Astrocyte of the cerebellum (primary cell): ENCODE results near the gene AJAP1.
"Not testable (repeated sequence)": the region's sequence is repeated elsewhere in the genome, so short reads cannot be mapped to it uniquely, and the experiment has no call there.

Experiments used
- DNase-seq: peaks from one replicate; pipeline ENCODE4 v3.0.0-alpha.2; 2011; ENCODE audit warnings: low read depth
- H3K4me3 ChIP-seq: 2 replicates; pipeline ENCODE4 v1.5.1; 2011; ENCODE audit warnings: mild to moderate bottlenecking, low read depth, low read length, moderate library complexity
- in situ Hi-C: cut with HindIII; loops from 2 replicates; pipeline ENCODE4 v1.10.0; 2017; ENCODE audit warnings: low sequenced_read_pairs
- TF ChIP-seq, protein P1 (sequence below): IDR thresholded peaks from 2 replicates; pipeline ENCODE4 v1.5.1; 2012; ENCODE audit warnings: low read length, low read depth, moderate library complexity, mild to moderate bottlenecking; ENCODE audit errors: missing control alignments

AJAP1 gene

DNA sequence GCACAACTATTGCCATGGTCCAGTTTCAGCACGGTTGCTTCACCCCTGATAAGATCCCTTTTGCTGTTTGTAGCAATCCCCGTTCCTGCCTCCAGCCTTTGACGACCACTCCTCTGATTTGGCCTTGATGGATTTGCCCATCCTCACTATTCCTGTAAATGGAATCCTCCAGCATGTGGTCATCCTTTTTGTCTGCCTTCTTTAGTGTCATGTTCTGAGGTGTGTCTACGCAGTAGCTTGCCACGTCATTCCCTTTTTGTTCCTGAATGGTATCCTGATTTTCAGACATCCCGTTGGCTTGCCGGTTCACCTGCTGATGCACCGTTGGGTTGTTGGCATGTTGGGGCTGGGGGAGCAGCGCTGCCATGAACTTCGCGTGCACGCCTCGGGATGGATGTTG is 7.8 kb downstream of the AJAP1 start:
- DNase-seq, result no peak
- TF ChIP-seq, protein P1, sequence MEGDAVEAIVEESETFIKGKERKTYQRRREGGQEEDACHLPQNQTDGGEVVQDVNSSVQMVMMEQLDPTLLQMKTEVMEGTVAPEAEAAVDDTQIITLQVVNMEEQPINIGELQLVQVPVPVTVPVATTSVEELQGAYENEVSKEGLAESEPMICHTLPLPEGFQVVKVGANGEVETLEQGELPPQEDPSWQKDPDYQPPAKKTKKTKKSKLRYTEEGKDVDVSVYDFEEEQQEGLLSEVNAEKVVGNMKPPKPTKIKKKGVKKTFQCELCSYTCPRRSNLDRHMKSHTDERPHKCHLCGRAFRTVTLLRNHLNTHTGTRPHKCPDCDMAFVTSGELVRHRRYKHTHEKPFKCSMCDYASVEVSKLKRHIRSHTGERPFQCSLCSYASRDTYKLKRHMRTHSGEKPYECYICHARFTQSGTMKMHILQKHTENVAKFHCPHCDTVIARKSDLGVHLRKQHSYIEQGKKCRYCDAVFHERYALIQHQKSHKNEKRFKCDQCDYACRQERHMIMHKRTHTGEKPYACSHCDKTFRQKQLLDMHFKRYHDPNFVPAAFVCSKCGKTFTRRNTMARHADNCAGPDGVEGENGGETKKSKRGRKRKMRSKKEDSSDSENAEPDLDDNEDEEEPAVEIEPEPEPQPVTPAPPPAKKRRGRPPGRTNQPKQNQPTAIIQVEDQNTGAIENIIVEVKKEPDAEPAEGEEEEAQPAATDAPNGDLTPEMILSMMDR, result no peak
- in situ Hi-C loops, result no loop called here
- no peak overlapping the region for H3K4me3 ChIP-seq

DNA sequence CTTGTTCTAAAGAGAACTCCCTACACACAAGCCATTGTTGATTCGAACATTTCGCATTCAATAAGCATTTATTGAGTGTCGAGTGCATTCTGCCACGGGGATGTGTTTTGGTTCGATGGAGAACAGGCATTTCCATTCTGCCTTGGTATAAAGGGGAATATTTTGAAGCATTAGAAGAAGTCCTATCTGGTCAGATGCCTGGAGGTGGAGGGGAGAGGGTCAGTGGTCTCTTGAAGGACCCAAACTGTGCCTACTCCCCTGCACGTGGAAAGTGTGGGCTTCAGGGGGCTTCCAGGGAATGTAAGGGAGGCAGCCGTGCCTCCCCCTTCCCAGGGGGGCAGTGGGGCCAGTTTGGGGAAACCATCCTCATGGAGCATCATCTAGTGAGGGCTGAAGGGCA is 8.3 kb downstream of the AJAP1 start:
- no peak for DNase-seq
- TF ChIP-seq, protein P1, result no peak
- H3K4me3 ChIP-seq, result no peak overlapping the region
- in situ Hi-C loops, result no loop called here

DNA sequence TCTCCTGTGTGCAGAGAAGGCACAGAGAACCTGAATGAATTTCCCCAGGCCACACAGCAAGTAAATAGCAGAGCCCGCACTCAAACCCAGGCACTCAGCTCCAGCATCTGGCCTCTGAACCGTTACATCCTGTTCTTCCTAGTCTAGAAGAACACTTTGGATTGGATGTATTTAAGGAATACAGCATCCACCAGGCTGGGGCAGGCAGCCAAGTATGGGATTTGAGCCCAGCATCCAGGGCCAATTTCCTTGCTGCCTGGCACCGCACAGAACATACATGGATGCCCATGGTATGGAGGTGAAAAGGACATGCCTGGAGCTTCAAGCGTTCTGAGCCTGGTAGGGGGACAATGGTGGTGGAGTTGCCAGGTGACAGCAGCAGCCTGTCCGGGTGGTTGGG is 9.7 kb downstream of the AJAP1 start:
- TF ChIP-seq, protein P1, result no peak
- H3K4me3 ChIP-seq, result no peak overlapping the region
- in situ Hi-C loops, result no loop called here
- no peak for DNase-seq

DNA sequence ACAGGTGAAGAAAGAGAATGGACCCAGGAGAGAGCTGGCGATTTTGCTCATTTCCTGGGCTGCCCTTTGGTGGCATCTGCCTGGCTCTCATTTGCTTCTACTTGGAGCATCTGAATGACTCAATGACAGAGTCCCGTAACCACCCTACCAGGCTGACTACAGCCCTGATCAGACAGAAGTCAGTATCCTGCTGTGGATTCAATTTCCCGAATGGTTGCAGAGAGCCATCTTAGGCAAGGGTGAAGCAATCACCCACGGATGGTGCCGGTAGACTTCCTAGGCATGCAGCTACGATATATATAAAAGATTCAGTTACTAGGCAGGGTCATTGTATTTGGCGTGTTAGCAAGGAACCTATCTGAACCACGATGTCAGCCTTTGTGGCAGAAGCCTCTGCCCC is 10.2 kb downstream of the AJAP1 start:
- H3K4me3 ChIP-seq, result no peak overlapping the region
- no peak for DNase-seq
- in situ Hi-C loops, result no loop called here
- TF ChIP-seq, protein P1, result no peak

DNA sequence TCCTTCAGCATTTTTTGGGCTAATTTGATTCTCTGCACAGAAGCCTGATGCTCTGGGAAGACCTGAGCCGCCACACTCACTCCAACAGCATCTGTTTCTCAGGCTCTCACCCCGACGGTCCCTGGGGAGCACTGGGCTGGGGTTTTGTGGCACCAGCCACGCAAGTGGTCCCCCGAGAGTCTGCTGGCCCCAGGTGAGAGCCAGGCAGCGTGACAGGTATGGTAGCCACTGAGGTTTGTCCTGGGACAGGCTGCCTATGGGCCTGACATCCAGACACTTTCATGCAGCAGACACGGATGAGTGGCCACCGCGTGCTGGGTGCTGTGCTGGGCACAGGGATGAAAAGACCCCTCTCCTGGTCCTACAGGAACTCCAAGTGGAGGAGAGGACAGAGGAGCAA is 11.0 kb downstream of the AJAP1 start:
- TF ChIP-seq, protein P1, result no peak
- in situ Hi-C loops, result no loop called here
- DNase-seq, result no peak
- no peak overlapping the region for H3K4me3 ChIP-seq

DNA sequence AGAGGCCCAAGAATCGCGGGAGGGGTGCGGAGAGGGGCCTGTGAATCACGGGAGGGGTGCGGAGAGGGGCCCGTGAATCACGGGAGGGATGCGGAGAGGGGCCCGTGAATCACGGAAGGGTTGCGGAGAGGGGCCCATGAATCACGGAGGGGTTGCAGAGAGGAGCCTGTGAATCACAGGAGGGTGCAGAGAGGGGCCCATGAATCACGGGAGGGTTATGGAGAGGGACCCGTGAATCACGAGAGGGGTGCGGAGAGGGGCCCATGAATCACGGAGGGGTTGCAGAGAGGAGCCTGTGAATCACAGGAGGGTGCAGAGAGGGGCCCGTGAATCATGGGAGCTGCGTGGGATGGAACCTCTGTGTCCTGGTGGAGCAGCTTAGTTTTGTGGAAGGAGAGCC is 12.3 kb downstream of the AJAP1 start:
- in situ Hi-C loops, DNase-seq, H3K4me3 ChIP-seq: not testable (repeated sequence)

DNA sequence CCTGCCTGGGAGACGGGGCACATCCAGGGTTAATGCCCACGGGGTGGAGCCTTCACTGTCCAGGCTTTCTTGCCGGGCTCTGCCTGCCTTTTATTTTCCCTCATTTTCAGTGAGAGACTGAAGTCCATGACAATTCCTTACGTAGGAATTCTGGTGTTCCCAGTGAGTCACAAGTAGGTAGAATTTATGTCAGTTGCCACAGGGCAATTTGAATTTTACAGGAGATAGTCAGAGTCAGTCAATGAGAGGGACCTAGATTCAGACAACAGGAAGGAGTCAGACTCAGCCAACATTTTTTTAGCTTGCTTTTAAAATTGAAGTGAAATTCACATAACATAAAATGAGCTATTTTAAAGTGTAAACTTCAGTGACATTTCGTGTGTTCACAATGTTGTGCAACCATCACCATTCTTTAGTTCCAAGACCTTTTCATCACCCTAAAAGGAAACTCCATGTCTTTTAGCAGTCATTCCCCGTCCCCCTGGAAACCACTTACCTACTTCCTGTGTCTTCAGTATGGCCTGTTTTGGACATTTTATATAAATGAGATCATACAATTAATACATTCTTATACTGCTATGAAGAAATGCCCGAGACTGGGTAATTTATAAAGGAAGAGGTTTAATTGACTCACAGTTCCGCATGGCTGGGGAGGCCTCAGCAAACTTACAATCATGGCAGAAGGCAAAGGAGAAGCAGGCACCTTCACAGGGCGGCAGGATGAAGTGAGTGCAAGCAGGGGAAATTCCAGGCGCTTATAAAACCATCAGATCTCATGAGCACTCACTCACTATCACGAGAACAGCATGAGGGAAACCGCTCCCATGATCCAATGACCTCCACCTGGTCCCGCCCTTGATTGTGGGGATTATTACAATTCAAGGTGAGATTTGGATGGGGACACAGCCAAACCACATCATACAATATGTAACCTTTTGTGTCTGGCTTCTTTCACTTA is 14.6 kb downstream of the AJAP1 start:
- no peak for DNase-seq
- H3K4me3 ChIP-seq, result no peak overlapping the region
- TF ChIP-seq, protein P1, result no peak
- in situ Hi-C loops, result no loop called here
